ENCODE measurements around the gene PTK7.

PTK7 gene

DNA sequence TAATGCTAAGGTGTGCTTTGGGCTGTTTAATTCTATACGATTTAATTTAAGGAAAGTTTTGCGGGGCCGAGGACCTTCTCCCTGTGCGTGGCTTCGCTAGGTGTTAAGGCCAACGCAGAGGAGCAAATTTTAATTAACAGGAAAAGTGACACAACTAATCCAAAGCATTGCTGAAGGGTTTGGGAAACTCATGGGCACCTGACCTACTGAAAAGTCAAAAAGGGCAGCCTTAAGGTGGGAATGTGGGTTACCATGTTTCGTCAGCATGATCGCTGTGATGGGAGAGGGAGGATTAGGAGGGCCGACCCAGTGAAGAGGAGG, 105.5 kb downstream of the PTK7 start:
- DNase-seq, result no peak

GRCh38 chr6:43181942-43182860, 106.1 kb downstream of the PTK7 start, which contains the start of gene CUL9:
TSS of gene CUL9 (plus strand) at chr6:43182196. CDS start at chr6:43184311, 2,115 bp downstream.
- peak; percentile 32 for DNase-seq

DNA sequence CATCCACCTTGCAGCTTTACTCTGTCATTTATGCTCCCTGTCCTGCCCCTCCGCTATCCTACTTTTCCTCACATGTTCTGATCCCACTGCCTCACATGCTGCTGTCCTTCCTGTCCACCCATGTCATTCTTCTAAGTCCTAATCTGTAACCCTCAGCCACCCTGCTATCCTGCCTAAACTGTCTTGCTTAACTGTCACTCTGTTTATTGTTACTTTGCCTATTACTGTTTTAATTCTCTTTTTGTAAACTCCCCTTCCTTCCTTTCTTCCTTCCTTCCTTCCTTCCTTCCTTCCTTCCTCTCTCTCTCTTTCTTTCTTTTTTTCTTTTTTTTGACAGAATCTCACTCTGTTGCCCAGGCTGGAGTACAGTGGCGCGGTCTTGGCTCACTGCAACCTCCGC, 107.3 kb downstream of the PTK7 start:
- DNase-seq, result no peak

DNA sequence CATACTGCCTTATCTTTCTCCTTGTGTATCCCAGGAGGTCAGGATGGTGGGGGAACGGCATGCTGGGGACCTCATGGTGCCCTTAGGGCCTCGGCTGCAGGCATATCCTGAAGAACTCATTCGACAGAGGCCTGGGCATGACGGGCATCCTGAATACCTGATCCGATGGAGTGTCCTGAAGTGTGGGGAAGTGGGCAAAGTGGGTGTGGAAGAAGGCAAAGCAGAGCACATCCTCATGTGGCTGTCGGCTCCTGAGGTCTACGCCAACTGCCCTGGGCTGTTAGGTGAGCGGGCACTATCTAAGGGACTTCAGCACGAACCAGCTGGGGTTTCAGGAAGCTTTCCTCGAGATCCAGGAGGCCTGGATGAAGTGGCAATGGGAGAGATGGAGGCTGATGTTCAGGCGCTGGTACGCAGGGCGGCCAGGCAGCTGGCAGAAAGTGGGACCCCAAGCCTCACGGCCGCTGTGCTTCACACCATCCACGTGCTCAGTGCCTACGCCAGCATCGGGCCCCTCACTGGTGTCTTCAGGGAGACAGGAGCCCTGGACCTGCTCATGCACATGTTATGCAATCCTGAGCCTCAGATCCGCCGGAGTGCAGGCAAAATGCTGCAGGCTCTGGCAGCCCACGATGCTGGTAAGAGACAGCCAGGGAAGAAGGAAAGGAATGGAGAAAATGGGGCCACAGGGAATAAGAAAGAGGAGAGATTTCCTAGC, 108.3 kb downstream of the PTK7 start:
- no peak for DNase-seq

DNA sequence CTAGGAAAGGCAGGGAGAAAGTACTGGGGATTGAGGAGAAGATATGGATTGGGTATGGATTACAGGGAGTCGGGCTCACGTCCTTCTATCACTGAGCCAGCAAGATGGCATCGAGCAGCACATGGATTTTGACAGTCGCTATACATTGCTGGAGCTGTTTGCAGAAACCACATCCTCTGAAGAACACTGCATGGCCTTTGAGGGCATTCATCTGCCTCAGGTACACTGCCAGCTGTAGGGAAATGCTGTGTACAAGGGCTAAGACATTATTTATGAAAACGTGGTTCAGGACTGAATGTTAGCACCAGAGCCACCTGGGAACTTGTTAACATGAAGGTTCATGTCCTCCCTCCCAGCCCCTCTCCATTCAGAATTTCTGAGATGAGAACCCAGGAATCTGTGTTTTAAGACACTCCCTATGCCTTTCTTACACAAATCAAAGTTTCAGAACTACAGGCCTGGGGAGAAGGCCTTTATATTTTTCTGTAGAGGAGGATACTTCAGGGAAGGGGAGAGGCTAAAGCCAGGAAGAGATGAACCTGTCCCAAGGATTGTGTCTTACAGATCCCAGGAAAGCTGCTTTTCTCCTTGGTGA, 109.4 kb downstream of the PTK7 start:
- DNase-seq, result no peak

GRCh38 chr6:43186019-43186418, 109.9 kb downstream of the PTK7 start:
- DNase-seq, result no peak

- DNase-seq, result no peak
These were observed 110.6 kb downstream of the PTK7 start for GRCh38 chr6:43186706-43187105.

DNA sequence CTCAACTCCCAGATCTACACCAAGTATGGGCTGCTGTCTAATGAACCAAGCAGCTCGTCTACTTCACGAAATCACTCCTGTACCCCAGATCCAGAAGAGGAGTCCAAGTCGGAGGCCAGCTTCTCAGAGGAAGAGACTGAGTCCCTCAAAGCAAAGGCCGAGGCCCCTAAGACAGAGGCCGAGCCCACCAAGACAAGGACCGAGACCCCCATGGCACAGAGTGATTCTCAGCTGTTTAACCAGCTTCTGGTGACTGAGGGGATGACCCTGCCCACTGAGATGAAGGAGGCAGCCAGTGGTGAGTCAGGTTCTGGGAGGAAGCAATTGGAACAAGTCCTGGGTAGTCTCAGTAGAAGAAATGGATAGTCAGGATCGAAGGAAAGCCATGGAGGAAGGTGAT, 111.7 kb downstream of the PTK7 start:
- no peak for DNase-seq

- no peak for DNase-seq
These were observed 112.3 kb downstream of the PTK7 start for GRCh38 chr6:43188426-43188825.

DNA sequence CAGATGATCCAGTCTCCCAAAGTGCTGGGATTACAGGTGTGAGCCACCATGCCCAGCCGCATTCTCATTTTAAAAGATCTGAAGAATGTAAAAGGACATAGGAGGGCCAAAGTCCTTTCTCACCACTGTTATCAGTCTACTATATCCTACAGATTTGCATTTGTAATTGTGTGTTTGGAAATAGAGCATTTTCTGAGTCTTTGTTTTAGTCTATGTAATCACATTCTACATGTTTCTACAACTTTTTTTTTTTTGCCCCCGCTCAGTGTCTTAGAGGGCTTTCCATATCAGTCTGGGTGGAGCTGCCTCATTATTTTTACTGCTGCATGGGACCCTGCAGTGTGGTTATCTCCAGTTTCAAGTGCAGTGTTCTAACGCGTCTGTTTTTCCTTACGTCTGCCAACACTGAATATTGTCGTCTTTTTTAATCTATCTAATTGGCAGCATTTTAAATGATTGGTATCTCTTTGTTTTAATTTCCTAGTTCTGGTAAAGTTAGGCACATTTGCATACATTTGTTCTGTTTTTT, 113.7 kb downstream of the PTK7 start:
- DNase-seq, result no peak

- no peak for DNase-seq
These were observed 116.8 kb downstream of the PTK7 start for GRCh38 chr6:43192911-43193310.

DNA sequence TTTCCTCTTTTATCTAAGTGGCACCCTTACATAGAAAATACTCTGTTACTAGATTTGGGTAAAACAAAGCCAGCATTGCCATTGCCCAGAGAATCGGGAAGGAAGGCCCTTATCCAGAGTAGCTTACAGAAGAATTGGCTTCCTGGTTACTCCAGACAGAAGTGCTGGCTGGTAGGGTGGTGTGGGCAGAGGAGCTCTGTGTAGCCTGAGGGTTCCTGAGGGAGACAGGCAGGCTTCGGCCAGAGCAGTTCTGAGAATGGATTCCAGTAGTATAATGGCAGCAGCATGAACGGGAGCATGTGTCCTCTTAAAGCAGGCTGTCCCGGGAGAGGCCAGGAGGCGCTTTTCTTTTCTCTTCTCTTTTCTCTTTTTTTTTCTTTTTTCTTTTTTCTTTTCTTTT, 117.8 kb downstream of the PTK7 start:
- no peak for DNase-seq

DNA sequence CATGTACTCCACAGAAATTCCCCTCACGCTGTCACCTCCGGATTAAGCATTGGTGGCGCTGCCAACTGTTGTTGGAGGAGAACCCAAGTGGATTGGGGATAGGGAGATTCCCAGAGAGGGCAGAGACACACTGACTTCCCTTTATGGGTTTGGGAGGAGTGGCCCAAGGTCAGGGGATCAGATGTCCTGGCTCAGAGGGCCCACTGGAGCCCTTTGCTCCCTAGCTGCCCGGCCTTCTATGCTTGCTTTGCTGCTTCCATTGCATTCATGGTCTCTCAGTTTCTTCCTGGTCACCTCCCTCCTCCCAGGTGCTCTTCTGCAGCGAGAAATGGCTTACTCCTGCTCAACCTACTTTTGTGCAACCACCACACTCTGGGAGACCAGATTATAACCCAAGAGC, 120.2 kb downstream of the PTK7 start:
- no peak for DNase-seq

GRCh38 chr6:43199912-43200311, 123.8 kb downstream of the PTK7 start:
- DNase-seq, result no peak

- DNase-seq, result no peak
These were observed 124.4 kb downstream of the PTK7 start for GRCh38 chr6:43200541-43200940.

- DNase-seq, result no peak
These were observed 126.3 kb downstream of the PTK7 start for GRCh38 chr6:43202451-43202850.

DNA sequence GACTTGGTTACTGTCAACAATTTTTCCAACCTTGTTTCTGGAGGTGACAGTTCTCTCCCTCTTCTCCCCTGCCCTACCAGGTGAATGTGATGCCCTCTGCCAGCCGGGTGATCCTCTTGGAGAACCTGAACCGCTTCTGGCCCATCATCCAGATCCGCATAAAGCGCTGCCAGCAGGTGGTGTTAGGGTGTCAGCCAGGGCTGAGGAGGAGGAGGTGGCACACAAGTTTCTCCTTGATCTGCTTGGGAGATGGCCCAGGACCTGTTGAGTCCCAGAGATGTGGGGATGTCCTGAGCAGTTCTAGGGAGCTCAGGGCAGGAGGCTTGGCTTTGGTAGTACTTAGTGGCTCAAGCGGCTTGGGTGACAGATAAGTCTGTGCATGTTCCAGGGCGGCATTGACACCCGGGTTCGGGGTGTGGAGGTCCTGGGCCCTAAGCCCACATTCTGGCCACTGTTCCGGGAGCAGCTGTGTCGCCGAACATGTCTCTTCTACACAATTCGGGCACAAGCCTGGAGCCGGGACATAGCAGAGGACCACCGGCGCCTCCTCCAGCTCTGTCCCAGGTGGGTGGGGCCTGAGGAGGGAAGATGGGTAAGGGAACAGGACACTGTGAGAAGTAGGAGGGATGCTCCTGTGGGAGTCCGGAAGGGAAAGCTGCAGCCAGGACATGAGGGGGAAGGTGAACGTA, 127.1 kb downstream of the PTK7 start:
- no peak for DNase-seq

GRCh38 chr6:43203718-43204095, 127.6 kb downstream of the PTK7 start:
- no peak for DNase-seq

GRCh38 chr6:43204271-43205105, 128.4 kb downstream of the PTK7 start:
- no peak for DNase-seq

DNA sequence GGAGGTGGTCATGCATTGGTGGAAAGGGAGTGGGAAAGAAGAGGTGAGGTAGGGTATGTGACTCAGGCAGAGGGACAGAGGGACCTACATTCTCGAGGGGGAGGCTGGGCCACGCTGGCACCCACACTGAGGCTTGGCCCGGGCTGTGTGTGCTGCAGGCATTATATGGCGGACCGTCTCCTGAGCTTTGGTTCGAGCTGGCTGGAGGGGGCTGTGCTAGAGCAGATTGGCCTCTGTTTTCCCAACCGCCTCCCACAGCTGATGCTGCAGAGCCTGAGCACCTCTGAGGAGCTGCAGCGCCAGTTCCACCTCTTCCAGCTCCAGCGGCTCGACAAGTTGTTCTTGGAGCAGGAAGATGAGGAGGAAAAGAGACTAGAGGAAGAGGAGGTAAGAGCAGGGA, 129.7 kb downstream of the PTK7 start:
- no peak for DNase-seq

GRCh38 chr6:43207286-43207685, 131.2 kb downstream of the PTK7 start:
- DNase-seq, result peak; percentile 6

All from NCI-H2227 treated with DMSO at 0.1 percent for 48 hours (cell line).